Fibroblast of villous mesenchyme (primary cell): Measurements from ENCODE around the gene HECW1. TPM values are rescaled to one million over a fixed set of nuclear protein-coding genes. Genes with fewer than 3 reads are reported as not detected.

ENCODE experiments used
- DNase-seq: peaks from one replicate; pipeline ENCODE4 v3.0.0-alpha.2; 2010; ENCODE audit warnings: low read depth
- H3K4me3 ChIP-seq: 2 replicates; pipeline ENCODE4 v1.5.1; 2011; ENCODE audit warnings: low read depth, mild to moderate bottlenecking, low read length
- CTCF ChIP-seq: IDR thresholded peaks from 2 replicates; pipeline ENCODE4 v1.5.1; 2012; ENCODE audit warnings: low read depth, mild to moderate bottlenecking, low read length; ENCODE audit not compliant: insufficient read depth
- total RNA-seq: library from RNA; depleted of rRNA; stranded (reverse); fragments of >200 nt; gene quantifications from 2 replicates; pipeline ENCODE4 v1.2.3, GENCODE V29; 2012

HECW1 gene
- total RNA-seq, 1 donor = 1.7 TPM

- peak; percentile 84 for DNase-seq
- no peak for TF ChIP-seq CTCF
- no peak overlapping the region for H3K4me3 ChIP-seq
These were observed 52.3 kb downstream of the HECW1 start for GRCh38 chr7:43164757-43165156.

GRCh38 chr7:43166686-43167085 is 54.2 kb downstream of the HECW1 start:
- H3K4me3 ChIP-seq = no peak overlapping the region
- no peak for DNase-seq
- TF ChIP-seq CTCF = no peak

DNA sequence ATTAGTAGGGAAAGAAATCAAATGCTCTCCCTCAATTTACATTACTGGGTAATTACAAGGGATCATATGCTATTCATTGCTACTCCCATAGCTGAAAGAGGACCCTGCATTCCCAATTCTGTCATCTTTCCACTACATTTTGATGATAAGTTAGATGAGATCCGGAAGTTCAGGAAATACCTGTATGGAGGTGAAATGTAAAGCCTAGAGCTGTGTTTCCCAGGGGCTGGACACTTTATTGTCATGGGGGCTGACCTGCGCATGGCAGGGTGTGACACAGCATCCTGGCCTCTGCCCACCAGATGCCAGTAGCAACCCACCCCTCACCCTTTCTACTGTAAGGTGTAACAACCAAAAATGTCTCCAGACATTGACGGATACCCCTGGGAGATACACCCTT is 56.6 kb downstream of the HECW1 start:
- H3K4me3 ChIP-seq = no peak overlapping the region
- no peak for DNase-seq
- no peak for TF ChIP-seq CTCF

DNA sequence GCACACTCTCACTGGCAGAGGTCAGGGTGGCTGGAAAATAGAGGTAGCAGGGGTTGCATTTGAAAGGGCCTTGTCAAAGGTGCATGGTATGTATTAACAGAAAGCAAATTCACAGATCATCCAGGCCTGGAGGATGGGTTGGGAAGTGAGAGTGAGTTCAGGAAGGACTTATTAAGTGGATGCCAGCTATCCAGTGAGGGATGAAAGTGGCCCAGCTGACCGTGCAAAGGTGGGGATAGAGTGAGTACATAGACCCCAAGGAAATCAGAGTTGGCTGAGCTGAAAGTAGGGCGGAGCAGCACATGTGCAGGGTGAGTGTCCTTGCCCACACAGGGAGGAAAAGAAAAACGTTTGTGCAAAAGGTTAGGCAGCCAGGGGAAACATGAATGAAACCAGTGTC is 58.1 kb downstream of the HECW1 start:
- TF ChIP-seq CTCF = no peak
- DNase-seq = no peak
- no peak overlapping the region for H3K4me3 ChIP-seq

- no peak overlapping the region for H3K4me3 ChIP-seq
- no peak for DNase-seq
- no peak for TF ChIP-seq CTCF
These were observed 63.2 kb downstream of the HECW1 start for GRCh38 chr7:43175570-43176200.

GRCh38 chr7:43179393-43179792 is 66.9 kb downstream of the HECW1 start:
- no peak for DNase-seq
- TF ChIP-seq CTCF = no peak
- no peak overlapping the region for H3K4me3 ChIP-seq
